GM18868 (cell line): ENCODE data around the gene NOXRED1.
"Not testable (repeated sequence)": the region's sequence is repeated elsewhere in the genome, so short reads cannot be mapped to it uniquely, and the experiment has no call there.

Experiments
- ATAC-seq: cut with Tn5 transposase; IDR thresholded peaks from one replicate; pipeline ENCODE4 v1.9.1; 2021; ENCODE audit warnings: mild to moderate bottlenecking, moderate library complexity; ENCODE audit not compliant: unreplicated experiment

Gene NOXRED1

GRCh38 chr14:77423423-77423822 lies at the start of gene NOXRED1:
TSS of gene NOXRED1 (minus strand) at chr14:77423523. CDS start at chr14:77422889, 634 bp downstream.
- no peak for ATAC-seq

- ATAC-seq = no peak
Measured at GRCh38 chr14:77470224-77470870, 47.0 kb upstream of the NOXRED1 start.

- no peak for ATAC-seq
Measured at GRCh38 chr14:77469539-77469938, 46.2 kb upstream of the NOXRED1 start.

GRCh38 chr14:77469067-77469505 lies 45.8 kb upstream of the NOXRED1 start:
- ATAC-seq = no peak

GRCh38 chr14:77467801-77468200 lies 44.5 kb upstream of the NOXRED1 start:
- no peak for ATAC-seq

- no peak for ATAC-seq
Measured at GRCh38 chr14:77459072-77459723, 35.9 kb upstream of the NOXRED1 start.

GRCh38 chr14:77458249-77458950 lies 35.1 kb upstream of the NOXRED1 start:
- peak; percentile 11 for ATAC-seq

GRCh38 chr14:77457522-77458248 lies 34.4 kb upstream of the NOXRED1 start, which contains the start of the genes AHSA1 and VIPAS39:
TSS of gene AHSA1 (plus strand) at chr14:77458093. CDS start at chr14:77458190, 97 bp downstream.
TSS of gene VIPAS39 (minus strand) at chr14:77457601. CDS start at chr14:77454102, 3,499 bp downstream.
- peak; percentile 89 for ATAC-seq

GRCh38 chr14:77457115-77457521 lies 33.8 kb upstream of the NOXRED1 start:
- ATAC-seq = peak; percentile 24

GRCh38 chr14:77455966-77456640 lies 32.8 kb upstream of the NOXRED1 start:
- ATAC-seq = no peak

GRCh38 chr14:77442196-77442595 lies 18.9 kb upstream of the NOXRED1 start:
- no peak for ATAC-seq

- ATAC-seq = no peak
Measured at GRCh38 chr14:77439861-77440260, 16.5 kb upstream of the NOXRED1 start.

GRCh38 chr14:77438596-77438995 lies 15.3 kb upstream of the NOXRED1 start:
- no peak for ATAC-seq

GRCh38 chr14:77436042-77436441 lies 12.7 kb upstream of the NOXRED1 start:
- ATAC-seq = no peak

GRCh38 chr14:77426396-77426795 lies 3.1 kb upstream of the NOXRED1 start:
- no peak for ATAC-seq

- no peak for ATAC-seq
Measured at GRCh38 chr14:77424862-77425261, 1.5 kb upstream of the NOXRED1 start.

- no peak for ATAC-seq
Measured at GRCh38 chr14:77421201-77421600, 2.1 kb downstream of the NOXRED1 start.

GRCh38 chr14:77416836-77417235 lies 6.5 kb downstream of the NOXRED1 start:
- ATAC-seq = no peak

- ATAC-seq = not testable (repeated sequence)
Measured at GRCh38 chr14:77416098-77416497, 7.2 kb downstream of the NOXRED1 start.

GRCh38 chr14:77415403-77416030 lies 7.8 kb downstream of the NOXRED1 start:
- ATAC-seq = not testable (repeated sequence)
